Activated naive CD4-positive, alpha-beta T cell treated with anti-CD3 and anti-CD28 coated beads, Interleukin-2, amount 10 ng/mL, durations not matched to agents 7 days and 5 days (primary cell): Measurements from ENCODE around the gene RETREG1.
"Not testable (repeated sequence)": the region's sequence is repeated elsewhere in the genome, so short reads cannot be mapped to it uniquely, and the experiment has no call there.

ENCODE experiments used
- CTCF ChIA-PET: fragments of 350-600 bp; sonication (Branson Sonifier 250); formaldehyde crosslinking; loops from one replicate; lab custom pipeline; 2021; ENCODE audit warnings: antibody characterized with exemption; lab: Charles Lee
- DNase-seq: peaks from one replicate; pipeline ENCODE4 v3.0.0-alpha.2; 2020
- H3K27ac Mint-ChIP-seq: one replicate; pipeline ENCODE4 v1.8.0; 2021; ENCODE audit warnings: mild to moderate bottlenecking, moderate library complexity, mixed read lengths
- H3K27me3 Mint-ChIP-seq: one replicate; pipeline ENCODE4 v1.8.0; 2021; ENCODE audit warnings: mild to moderate bottlenecking, mixed read lengths
- H3K36me3 Mint-ChIP-seq: one replicate; pipeline ENCODE4 v1.8.0; 2021; ENCODE audit warnings: mixed read lengths
- H3K4me1 Mint-ChIP-seq: one replicate; pipeline ENCODE4 v1.8.0; 2021; ENCODE audit warnings: mixed read lengths
- H3K4me3 Mint-ChIP-seq: one replicate; pipeline ENCODE4 v1.8.0; 2021; ENCODE audit warnings: mild to moderate bottlenecking, moderate library complexity, mixed read lengths
- H3K9me3 Mint-ChIP-seq: one replicate; pipeline ENCODE4 v1.8.0; 2021; ENCODE audit warnings: mixed read lengths

The RETREG1 gene

DNA sequence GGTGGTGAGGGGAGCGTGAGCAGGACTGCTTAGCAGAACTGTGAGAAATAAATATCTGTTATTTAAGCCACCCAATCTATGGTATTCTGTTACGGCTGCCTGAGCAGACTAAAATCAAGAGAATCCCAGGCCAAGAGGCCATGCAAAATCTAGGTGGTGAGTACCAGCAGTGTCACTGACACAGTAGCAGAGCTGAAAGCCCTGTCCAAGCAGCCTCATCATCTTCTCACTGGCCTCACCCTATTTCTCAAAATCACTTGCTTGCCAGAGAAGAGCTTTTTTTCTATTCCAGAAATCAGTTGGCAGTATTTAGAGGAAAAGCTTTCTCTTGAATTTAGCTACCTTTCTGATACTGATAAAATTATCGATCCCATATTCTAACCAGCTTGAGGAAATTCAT lies 68.0 kb downstream of the RETREG1 start:
- Mint-ChIP-seq H3K9me3 (no peaks in the 10 kb centered on the region), H3K27me3 (no peaks in the 10 kb centered on the region), H3K36me3 (no peaks in the 10 kb centered on the region), H3K27ac (no peak overlapping the region), H3K4me1 (peaks cover 2% of the 10 kb centered on the region), H3K4me3 (no peak overlapping the region)
- CTCF ChIA-PET, result interaction anchor here (0.6 to 1.4 kb wide), 4 partner anchors 11 to 89 kb away, joined by 4 to 8 read pairs (median 6); no protein-coding TSS in a partner anchor
- no peak for DNase-seq

DNA sequence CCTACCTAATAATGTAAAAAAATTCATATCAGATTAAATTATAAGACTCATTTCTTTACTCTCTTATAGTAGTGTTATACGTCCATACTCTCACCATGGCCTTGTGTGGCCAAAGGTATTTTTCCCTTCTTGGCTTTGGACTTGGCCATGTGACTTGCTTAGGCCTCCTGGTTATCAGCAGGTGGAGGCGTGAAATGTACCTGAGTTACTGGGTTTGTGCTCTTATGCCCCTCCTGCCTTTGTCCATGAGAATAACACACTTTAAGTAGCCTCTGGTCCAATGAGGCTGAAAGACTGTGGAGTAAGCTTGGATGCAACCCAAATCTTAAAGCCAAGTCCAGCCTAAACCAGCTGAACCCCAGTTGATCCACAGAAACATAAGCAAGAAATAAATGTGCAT lies 68.7 kb downstream of the RETREG1 start:
- no peak overlapping the region for H3K4me3 Mint-ChIP-seq
- no peaks in the 10 kb centered on the region for H3K36me3 Mint-ChIP-seq
- CTCF ChIA-PET, result interaction anchor here (1.0 kb wide), 1 partner anchor 388 kb away, joined by 3 read pairs; no protein-coding TSS in a partner anchor
- no peaks in the 10 kb centered on the region for H3K27me3 Mint-ChIP-seq
- H3K27ac Mint-ChIP-seq, result no peak overlapping the region
- H3K9me3 Mint-ChIP-seq, result no peaks in the 10 kb centered on the region
- peaks cover 2% of the 10 kb centered on the region for H3K4me1 Mint-ChIP-seq
- DNase-seq, result no peak

DNA sequence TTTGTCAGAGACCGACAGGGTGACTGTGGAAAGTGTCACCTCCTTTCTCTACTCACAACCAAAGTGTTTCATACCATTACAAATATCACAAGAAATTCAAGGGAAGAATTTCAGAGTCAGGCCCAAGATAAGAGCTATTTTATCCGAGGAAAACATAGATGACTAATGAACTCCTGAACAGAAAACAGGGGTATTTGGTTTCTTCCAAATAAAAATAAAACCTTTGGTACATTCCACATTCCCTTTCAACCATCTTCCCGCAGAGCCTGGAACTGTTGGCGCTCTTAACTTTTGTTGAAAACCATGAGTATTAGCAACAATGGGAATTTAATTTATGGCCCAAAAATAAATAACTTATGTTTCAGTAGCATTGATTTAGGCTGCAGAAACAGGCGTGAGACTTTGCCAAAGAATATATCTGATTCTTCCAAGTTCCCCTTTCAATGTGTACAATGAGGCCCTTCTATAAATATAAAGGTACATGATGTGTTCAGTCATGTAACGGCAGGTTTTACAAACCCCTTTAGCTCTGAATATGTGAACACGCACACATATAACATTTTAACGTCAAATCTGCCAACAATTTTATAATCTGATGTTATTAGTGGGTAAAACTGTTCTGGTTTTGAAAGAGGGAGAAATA lies 69.5 kb downstream of the RETREG1 start:
- H3K36me3 Mint-ChIP-seq, result peaks cover 4% of the 10 kb centered on the region
- DNase-seq, result no peak
- H3K4me1 Mint-ChIP-seq, result no peaks in the 10 kb centered on the region
- H3K4me3 Mint-ChIP-seq, result no peak overlapping the region
- H3K27me3 Mint-ChIP-seq, result no peaks in the 10 kb centered on the region
- CTCF ChIA-PET, result interaction anchor here (1.0 kb wide), 1 partner anchor 387 kb away, joined by 3 read pairs; no protein-coding TSS in a partner anchor
- H3K9me3 Mint-ChIP-seq, result no peaks in the 10 kb centered on the region
- no peak overlapping the region for H3K27ac Mint-ChIP-seq

DNA sequence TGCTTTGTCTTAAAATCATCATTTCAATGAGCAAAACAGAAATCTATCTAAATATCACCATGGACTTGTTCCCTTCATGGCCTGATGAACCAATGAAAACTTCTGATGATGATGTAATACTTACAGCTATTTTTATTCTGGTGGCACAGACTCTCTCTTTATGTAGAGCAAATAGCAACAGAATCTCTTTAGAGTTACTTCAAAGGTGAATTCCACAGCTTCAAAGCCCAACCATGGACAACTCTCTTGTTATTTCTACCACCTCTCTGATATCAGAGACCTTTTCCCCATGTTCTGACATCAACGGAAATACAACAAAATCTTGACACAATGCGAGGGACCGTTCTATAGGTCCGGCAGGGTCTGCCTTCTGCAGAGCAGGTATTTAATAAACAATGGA lies 70.1 kb downstream of the RETREG1 start:
- Mint-ChIP-seq H3K4me1 (peaks cover 6% of the 10 kb centered on the region), H3K27me3 (no peaks in the 10 kb centered on the region), H3K9me3 (no peaks in the 10 kb centered on the region), H3K4me3 (no peak overlapping the region), H3K36me3 (peaks cover 4% of the 10 kb centered on the region), H3K27ac (no peak overlapping the region)
- CTCF ChIA-PET, result no interaction called here
- no peak for DNase-seq

DNA sequence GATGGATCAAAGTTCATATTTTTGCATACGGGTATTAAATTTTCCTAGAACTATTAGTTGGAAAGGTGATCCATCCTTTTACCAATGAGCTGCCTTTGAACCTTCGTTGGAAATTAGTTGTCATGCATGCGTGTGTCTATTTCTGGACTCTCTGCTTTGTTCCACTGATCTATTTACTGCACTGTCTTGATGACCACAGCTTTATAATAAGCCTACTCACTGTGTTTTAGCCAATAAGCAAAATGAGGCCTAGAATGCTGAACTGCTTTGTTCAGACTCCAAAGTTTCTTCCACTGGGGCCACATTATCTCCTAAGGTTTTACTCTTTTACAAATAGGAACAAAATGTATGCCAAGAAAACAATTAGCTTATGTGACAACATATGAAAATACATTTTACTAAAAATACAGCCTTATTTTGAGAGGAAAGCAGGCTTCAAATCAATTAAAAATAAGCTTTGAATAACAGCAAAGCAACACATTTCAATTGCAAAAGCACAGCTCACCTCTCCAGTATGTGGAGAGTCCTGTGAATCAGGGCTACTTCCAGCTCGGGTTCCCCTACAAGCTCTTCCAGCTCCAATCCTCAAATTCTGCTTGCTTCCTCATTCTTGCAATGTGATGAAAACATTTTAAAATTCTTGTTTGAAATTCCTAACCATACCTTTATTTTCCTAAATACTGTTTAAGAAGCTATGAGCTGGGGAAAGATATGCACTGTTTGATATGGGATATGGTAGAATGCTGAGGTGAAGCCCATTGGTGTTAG lies 72.0 kb downstream of the RETREG1 start:
- Mint-ChIP-seq H3K36me3 (peaks cover 4% of the 10 kb centered on the region), H3K4me1 (peaks cover 20% of the 10 kb centered on the region), H3K9me3 (no peaks in the 10 kb centered on the region), H3K27ac (no peak overlapping the region), H3K4me3 (no peak overlapping the region), H3K27me3 (no peaks in the 10 kb centered on the region)
- CTCF ChIA-PET, result interaction anchor here (1.7 kb wide), 1 partner anchor 384 kb away, joined by 9 read pairs; no protein-coding TSS in a partner anchor
- DNase-seq, result no peak

DNA sequence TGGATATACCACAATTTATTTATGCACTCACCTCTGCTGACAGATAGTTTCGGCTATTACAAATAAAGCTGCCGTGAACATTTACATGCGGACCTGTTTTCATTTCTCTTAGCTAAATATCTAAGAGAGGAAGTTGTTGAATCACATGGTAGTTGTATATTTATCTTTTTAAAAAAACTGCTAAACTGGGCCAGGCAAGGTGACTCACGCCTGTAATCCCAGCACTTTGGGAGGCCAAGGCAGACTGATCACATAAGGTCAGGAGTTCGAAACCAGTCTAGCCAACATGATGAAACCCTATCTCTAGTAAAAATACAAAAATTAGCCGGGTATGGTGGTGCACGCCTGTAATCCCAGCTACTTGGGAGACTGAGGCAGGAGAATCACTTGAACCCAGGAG lies 73.6 kb downstream of the RETREG1 start:
- not testable (repeated sequence) for H3K27me3 Mint-ChIP-seq, H3K27ac Mint-ChIP-seq, DNase-seq, H3K9me3 Mint-ChIP-seq, H3K4me3 Mint-ChIP-seq, H3K36me3 Mint-ChIP-seq
- H3K4me1 Mint-ChIP-seq, result peaks cover 22% of the 10 kb centered on the region
- CTCF ChIA-PET, result interaction anchor here (1.8 kb wide), 1 partner anchor 9 kb away, joined by 6 read pairs; no protein-coding TSS in a partner anchor

DNA sequence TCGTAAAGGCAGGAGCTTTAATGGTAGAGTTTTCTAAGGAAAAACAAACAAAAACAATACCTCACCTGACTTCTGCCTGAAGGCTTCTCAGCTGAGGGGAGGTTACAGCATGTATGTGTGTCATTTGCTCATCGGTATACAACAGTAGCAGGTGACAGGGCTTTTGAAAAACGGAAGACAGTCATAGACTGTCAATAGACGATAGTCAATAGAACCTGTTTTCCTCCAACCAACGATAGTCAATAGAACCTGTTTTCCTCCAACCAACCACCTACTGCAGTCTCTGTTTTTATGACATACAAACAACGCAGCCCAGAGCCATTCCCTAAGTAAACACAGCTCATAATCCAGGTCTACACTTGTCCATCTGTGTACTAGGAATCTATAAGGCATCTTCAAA lies 74.6 kb downstream of the RETREG1 start:
- Mint-ChIP-seq H3K36me3 (peaks cover 10% of the 10 kb centered on the region), H3K9me3 (no peaks in the 10 kb centered on the region), H3K4me1 (peaks cover 22% of the 10 kb centered on the region), H3K27ac (no peak overlapping the region), H3K4me3 (no peak overlapping the region), H3K27me3 (no peaks in the 10 kb centered on the region)
- CTCF ChIA-PET, result interaction anchor here (1.8 kb wide), 1 partner anchor 10 kb away, joined by 6 read pairs; no protein-coding TSS in a partner anchor
- DNase-seq, result no peak

DNA sequence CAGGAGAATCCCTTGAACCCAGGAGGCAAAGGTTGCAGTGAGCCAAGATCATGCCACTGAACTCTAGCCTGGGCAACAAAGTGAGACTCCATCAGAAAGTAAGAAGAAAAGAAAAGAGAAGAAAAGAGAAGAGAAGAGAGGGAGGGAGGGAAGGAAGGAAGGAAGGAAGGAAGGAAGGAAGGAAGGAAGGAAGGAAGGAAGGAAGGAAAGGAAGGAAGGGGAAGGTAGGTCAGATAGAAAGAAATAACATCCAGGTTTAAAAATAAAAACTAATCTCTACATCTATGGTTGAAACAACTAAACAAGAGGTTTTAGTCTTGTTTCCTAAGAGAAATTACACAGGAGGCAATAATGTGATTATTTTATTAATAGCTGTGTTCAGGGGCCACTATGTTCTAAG lies 75.2 kb downstream of the RETREG1 start:
- CTCF ChIA-PET, result interaction anchor here (1.8 kb wide), 1 partner anchor 10 kb away, joined by 6 read pairs; no protein-coding TSS in a partner anchor
- not testable (repeated sequence) for H3K27ac Mint-ChIP-seq, DNase-seq, H3K27me3 Mint-ChIP-seq, H3K9me3 Mint-ChIP-seq, H3K4me3 Mint-ChIP-seq
- H3K36me3 Mint-ChIP-seq, result peaks cover 14% of the 10 kb centered on the region
- H3K4me1 Mint-ChIP-seq, result peaks cover 22% of the 10 kb centered on the region

DNA sequence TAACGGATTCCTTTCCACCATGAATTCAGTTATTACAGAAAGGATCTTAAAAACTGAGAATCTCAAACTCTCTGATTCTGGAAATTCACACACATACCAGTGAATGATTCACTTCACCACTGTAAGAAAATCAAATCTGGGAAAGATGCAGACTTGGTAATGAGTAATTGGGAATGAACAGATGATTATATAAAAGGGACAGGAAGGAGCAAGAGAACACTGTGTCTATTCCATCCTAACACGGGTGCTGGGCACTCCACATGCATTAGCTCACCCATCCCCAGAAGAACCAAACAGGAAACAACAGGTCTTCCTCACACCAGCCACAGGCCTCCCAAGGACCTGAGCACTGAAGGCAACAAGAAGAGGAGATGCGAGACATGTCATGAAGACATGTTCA lies 76.4 kb downstream of the RETREG1 start:
- no peaks in the 10 kb centered on the region for H3K27me3 Mint-ChIP-seq
- H3K4me3 Mint-ChIP-seq, result no peak overlapping the region
- H3K9me3 Mint-ChIP-seq, result no peaks in the 10 kb centered on the region
- peaks cover 22% of the 10 kb centered on the region for H3K36me3 Mint-ChIP-seq
- H3K27ac Mint-ChIP-seq, result no peak overlapping the region
- CTCF ChIA-PET, result no interaction called here
- H3K4me1 Mint-ChIP-seq, result peaks cover 22% of the 10 kb centered on the region
- DNase-seq, result no peak

DNA sequence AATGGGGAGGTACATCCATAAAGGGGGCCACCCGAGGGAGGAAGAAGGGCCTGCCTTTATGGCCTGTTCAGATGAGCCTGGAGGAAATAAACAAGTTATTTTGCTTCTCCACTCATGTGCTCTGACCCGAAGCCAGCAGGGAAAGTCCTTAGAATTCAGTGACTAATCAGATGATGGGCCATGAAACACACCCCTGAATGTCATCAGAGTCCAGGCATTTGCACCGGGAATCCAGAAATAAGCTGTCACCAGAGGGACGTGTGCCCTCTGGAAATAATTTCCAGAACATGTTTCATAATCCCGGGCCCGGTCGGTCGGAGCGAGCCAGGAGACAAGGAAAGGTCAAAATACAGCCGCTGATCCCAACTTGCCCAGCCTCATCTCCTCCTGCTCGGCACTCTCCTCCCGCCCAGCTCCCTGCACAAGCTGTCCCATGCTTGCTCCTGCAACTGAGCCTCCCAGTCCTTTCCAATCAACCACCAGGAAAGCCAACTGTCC lies 77.6 kb downstream of the RETREG1 start:
- no peaks in the 10 kb centered on the region for H3K9me3 Mint-ChIP-seq
- peaks cover 22% of the 10 kb centered on the region for H3K4me1 Mint-ChIP-seq
- no peak overlapping the region for H3K4me3 Mint-ChIP-seq
- CTCF ChIA-PET, result no interaction called here
- peaks cover 24% of the 10 kb centered on the region for H3K36me3 Mint-ChIP-seq
- H3K27me3 Mint-ChIP-seq, result no peaks in the 10 kb centered on the region
- H3K27ac Mint-ChIP-seq, result no peak overlapping the region
- no peak for DNase-seq

DNA sequence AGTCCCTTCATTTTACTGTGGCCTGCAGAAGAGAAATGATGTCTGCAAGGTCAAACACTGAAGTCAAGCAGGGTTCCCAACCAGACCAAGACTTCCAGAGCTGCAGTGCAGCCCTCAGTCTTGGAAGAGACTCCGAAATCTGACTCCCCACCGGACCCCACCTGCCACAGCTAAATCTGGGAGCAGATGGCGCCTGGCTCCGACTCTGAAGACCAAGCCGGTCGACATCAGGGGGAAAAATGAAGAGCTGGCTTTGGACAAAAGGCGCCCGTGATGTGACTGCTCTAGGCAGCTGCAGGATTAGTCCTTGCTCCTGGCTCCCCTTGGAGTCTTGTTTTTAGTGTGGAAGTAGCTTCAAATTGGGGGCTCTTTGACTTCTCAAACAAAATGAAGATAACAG lies 78.8 kb downstream of the RETREG1 start:
- H3K27ac Mint-ChIP-seq, result no peak overlapping the region
- no peak for DNase-seq
- no peaks in the 10 kb centered on the region for H3K9me3 Mint-ChIP-seq
- peaks cover 25% of the 10 kb centered on the region for H3K36me3 Mint-ChIP-seq
- H3K4me3 Mint-ChIP-seq, result no peak overlapping the region
- CTCF ChIA-PET, result interaction anchor here (1.4 kb wide), 1 partner anchor 12 kb away, joined by 3 read pairs; no protein-coding TSS in a partner anchor
- no peaks in the 10 kb centered on the region for H3K27me3 Mint-ChIP-seq
- H3K4me1 Mint-ChIP-seq, result peaks cover 22% of the 10 kb centered on the region

DNA sequence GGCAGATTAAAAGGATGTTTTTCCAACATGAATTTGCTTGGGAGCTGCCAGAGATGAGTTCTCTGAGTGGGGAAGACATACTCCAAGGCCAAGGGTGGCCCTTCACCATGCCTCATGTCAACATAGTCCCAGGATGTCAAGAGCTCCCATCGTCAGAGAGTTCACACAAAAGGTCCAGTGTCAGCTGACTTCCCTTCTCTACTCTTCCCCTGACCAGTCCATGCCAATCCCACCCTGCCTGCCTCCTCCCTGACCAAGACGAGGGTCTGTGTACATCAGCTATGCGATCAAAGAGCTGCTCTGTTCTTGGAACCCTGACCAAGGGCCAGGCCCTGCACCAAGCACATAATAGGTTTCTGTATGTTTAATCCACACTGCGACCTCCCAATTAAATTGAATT lies 80.0 kb downstream of the RETREG1 start:
- Mint-ChIP-seq H3K4me1 (peaks cover 17% of the 10 kb centered on the region), H3K4me3 (no peak overlapping the region), H3K27me3 (no peaks in the 10 kb centered on the region), H3K9me3 (no peaks in the 10 kb centered on the region), H3K27ac (no peak overlapping the region), H3K36me3 (peaks cover 21% of the 10 kb centered on the region)
- DNase-seq, result no peak
- CTCF ChIA-PET, result interaction anchor here (1.4 kb wide), 1 partner anchor 13 kb away, joined by 3 read pairs; no protein-coding TSS in a partner anchor

DNA sequence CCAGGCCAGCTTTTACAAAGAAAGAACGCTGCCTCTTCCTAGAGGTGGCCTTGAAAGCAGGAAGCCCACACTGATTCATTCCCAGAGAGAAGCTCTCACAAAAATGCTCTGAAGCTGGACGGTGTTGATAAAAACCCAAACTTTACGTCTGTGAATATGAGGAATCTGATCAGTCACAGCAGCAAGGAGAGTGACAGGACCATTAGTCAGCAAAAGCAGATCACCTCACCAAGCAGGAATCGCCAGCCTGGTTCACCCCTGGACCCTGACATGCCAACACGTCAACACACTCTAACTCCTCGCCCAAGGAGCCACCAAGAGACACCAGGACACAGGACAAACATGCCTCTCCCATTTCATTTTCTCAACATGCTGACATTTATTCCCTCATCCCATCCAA lies 80.6 kb downstream of the RETREG1 start:
- DNase-seq, result no peak
- no peak overlapping the region for H3K27ac Mint-ChIP-seq
- peaks cover 12% of the 10 kb centered on the region for H3K4me1 Mint-ChIP-seq
- CTCF ChIA-PET, result no interaction called here
- H3K9me3 Mint-ChIP-seq, result no peaks in the 10 kb centered on the region
- peaks cover 21% of the 10 kb centered on the region for H3K36me3 Mint-ChIP-seq
- no peaks in the 10 kb centered on the region for H3K27me3 Mint-ChIP-seq
- no peak overlapping the region for H3K4me3 Mint-ChIP-seq

DNA sequence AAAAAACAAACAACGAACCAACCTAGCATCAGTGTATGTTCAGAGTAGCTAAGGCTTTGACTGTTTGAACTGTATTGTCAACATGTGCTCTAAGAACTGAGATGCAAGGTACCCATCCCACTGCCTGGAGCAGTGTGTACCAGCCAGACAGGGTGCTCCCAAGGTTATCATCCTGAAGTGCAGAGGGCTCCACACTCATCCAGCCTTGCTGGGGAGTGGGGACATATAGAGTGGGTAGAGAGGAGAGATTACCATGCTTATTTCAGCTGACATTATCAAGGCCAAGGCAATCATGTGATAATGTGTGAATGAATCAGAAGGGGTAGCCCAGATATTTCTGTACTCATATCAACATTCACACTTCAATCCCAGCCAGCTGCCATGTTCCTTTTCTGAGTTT lies 82.5 kb downstream of the RETREG1 start:
- DNase-seq, result no peak
- Mint-ChIP-seq H3K4me3 (no peak overlapping the region), H3K27me3 (no peaks in the 10 kb centered on the region), H3K36me3 (peaks cover 19% of the 10 kb centered on the region), H3K27ac (no peak overlapping the region), H3K9me3 (no peaks in the 10 kb centered on the region), H3K4me1 (peaks cover 2% of the 10 kb centered on the region)
- CTCF ChIA-PET, result interaction anchor here (1.1 kb wide), 1 partner anchor 18 kb away, joined by 4 read pairs; no protein-coding TSS in a partner anchor
